NCI-H1694 treated with DMSO at 0.1 percent for 48 hours (cell line): ENCODE results near the gene SNAP47.

Experiments used
- DNase-seq: peaks from one replicate; lab custom pipeline; 2025; lab: John Stamatoyannopoulos, UW

SNAP47 gene

GRCh38 chr1:227785094-227785804, 50.0 kb downstream of the SNAP47 start:
- DNase-seq, result no peak

- DNase-seq, result no peak
Observed at GRCh38 chr1:227785805-227786671, 50.8 kb downstream of the SNAP47 start.

GRCh38 chr1:227786673-227787512, 51.7 kb downstream of the SNAP47 start:
- DNase-seq, result no peak

- peak; percentile 88 for DNase-seq
Observed at GRCh38 chr1:227787513-227788270, 52.5 kb downstream of the SNAP47 start.

- peak; percentile 78 for DNase-seq
Observed at GRCh38 chr1:227788271-227789083, 53.2 kb downstream of the SNAP47 start.

- DNase-seq, result no peak
Observed at GRCh38 chr1:227789084-227790033, 54.1 kb downstream of the SNAP47 start.

- no peak for DNase-seq
Observed at GRCh38 chr1:227790034-227790400, 54.8 kb downstream of the SNAP47 start.

- DNase-seq, result no peak
Observed at GRCh38 chr1:227790868-227791267, 55.6 kb downstream of the SNAP47 start.

GRCh38 chr1:227791425-227792143, 56.3 kb downstream of the SNAP47 start:
- no peak for DNase-seq

- no peak for DNase-seq
Observed at GRCh38 chr1:227792216-227793078, 57.2 kb downstream of the SNAP47 start.

- no peak for DNase-seq
Observed at GRCh38 chr1:227793079-227793947, 58.1 kb downstream of the SNAP47 start.

GRCh38 chr1:227793948-227794816, 58.9 kb downstream of the SNAP47 start:
- peak; percentile 12 for DNase-seq

- no peak for DNase-seq
Observed at GRCh38 chr1:227794817-227795192, 59.6 kb downstream of the SNAP47 start.

GRCh38 chr1:227795732-227796131, 60.5 kb downstream of the SNAP47 start:
- DNase-seq, result no peak

- DNase-seq, result no peak
Observed at GRCh38 chr1:227796359-227796915, 61.2 kb downstream of the SNAP47 start.

GRCh38 chr1:227797144-227797543, 61.9 kb downstream of the SNAP47 start:
- DNase-seq, result no peak
